GM12865 (cell line): Measurements from ENCODE around the gene PHOX2A.
"Not testable (repeated sequence)": the region's sequence is repeated elsewhere in the genome, so short reads cannot be mapped to it uniquely, and the experiment has no call there.

Experiments
- DNase-seq: peaks from one replicate; pipeline ENCODE4 v3.0.0; 2010; ENCODE audit warnings: low read depth
- H3K4me3 ChIP-seq: 2 replicates; pipeline ENCODE4 v1.5.1; 2011; ENCODE audit warnings: mild to moderate bottlenecking, low read depth, low read length, control low read depth
- CTCF ChIP-seq: IDR thresholded peaks from 2 replicates; pipeline ENCODE4 v1.5.1; 2011; ENCODE audit warnings: low read length, control low read depth, low read depth, inconsistent platforms; ENCODE audit not compliant: insufficient read depth; ENCODE audit errors: missing control alignments

Gene PHOX2A

GRCh38 chr11:72221386-72222075 lies 22.4 kb downstream of the PHOX2A start:
- no peak for DNase-seq
- TF ChIP-seq CTCF: no peak
- H3K4me3 ChIP-seq: no peak overlapping the region

GRCh38 chr11:72220696-72221363 lies 23.1 kb downstream of the PHOX2A start:
- H3K4me3 ChIP-seq: no peak overlapping the region
- DNase-seq: no peak
- TF ChIP-seq CTCF: no peak

GRCh38 chr11:72218251-72218745 lies 25.7 kb downstream of the PHOX2A start:
- TF ChIP-seq CTCF: no peak
- no peak for DNase-seq
- H3K4me3 ChIP-seq: no peak overlapping the region

- no peak for TF ChIP-seq CTCF
- DNase-seq: no peak
- no peak overlapping the region for H3K4me3 ChIP-seq
Observed at GRCh38 chr11:72217841-72218240, 26.1 kb downstream of the PHOX2A start.

- no peak for TF ChIP-seq CTCF
- DNase-seq: no peak
- H3K4me3 ChIP-seq: no peak within 1 kb of the TSS
Observed at GRCh38 chr11:72216638-72217037, 27.3 kb downstream of the PHOX2A start, which contains the start of gene FOLR2. TSS of gene FOLR2 (plus strand) at chr11:72216794. CDS start at chr11:72218585, 1,791 bp downstream.

GRCh38 chr11:72209101-72209500 lies 34.9 kb downstream of the PHOX2A start:
- no peak for TF ChIP-seq CTCF
- no peak for DNase-seq
- H3K4me3 ChIP-seq: no peak overlapping the region

GRCh38 chr11:72208281-72208680 lies 35.7 kb downstream of the PHOX2A start:
- DNase-seq: no peak
- no peak overlapping the region for H3K4me3 ChIP-seq
- TF ChIP-seq CTCF: no peak

- not testable (repeated sequence) for H3K4me3 ChIP-seq, DNase-seq
Observed at GRCh38 chr11:72206794-72207193, 37.2 kb downstream of the PHOX2A start.
